MM.1S (cell line): ENCODE results near the gene G0S2.

ENCODE experiments used
- DNase-seq: peaks from one replicate; pipeline ENCODE4 v3.0.0-alpha.2; 2015
- H2AFZ ChIP-seq: fragments of 300-600 bp; sonication (generic); 2 replicates; pipeline ENCODE4 v1.6.0; 2016; ENCODE audit warnings: antibody characterized with exemption, low read length
- H3F3A ChIP-seq: fragments of 300-600 bp; sonication (generic); 2 replicates; pipeline ENCODE4 v1.6.1; 2016; ENCODE audit warnings: mild to moderate bottlenecking, antibody characterized with exemption, low read length, moderate library complexity, mixed read lengths; ENCODE audit not compliant: insufficient read depth
- H3K27ac ChIP-seq: fragments of 300-600 bp; sonication (generic); 2 replicates; pipeline ENCODE4 v1.5.1; 2016; ENCODE audit warnings: mild to moderate bottlenecking, low read length
- H3K27me3 ChIP-seq: fragments of 300-600 bp; sonication (generic); replicated peaks from 2 replicates; pipeline ENCODE4 v1.6.0; 2016; ENCODE audit warnings: low read length; ENCODE audit not compliant: insufficient read depth
- H3K36me3 ChIP-seq: fragments of 300-600 bp; sonication (generic); replicated peaks from 2 replicates; pipeline ENCODE4 v1.6.1; 2016; ENCODE audit warnings: mild to moderate bottlenecking, low read length, mixed read lengths; ENCODE audit not compliant: insufficient read depth
- H3K4me1 ChIP-seq: fragments of 300-600 bp; sonication (generic); 2 replicates; pipeline ENCODE4 v1.6.1; 2016; ENCODE audit warnings: low read length, mixed read lengths
- H3K4me2 ChIP-seq: fragments of 300-600 bp; sonication (generic); 2 replicates; pipeline ENCODE4 v1.6.0; 2016; ENCODE audit warnings: low read depth, low read length
- H3K4me3 ChIP-seq: fragments of 300-600 bp; sonication (generic); 2 replicates; pipeline ENCODE4 v1.5.1; 2016; ENCODE audit warnings: low read length, mixed read lengths
- H3K79me2 ChIP-seq: fragments of 300-600 bp; sonication (generic); 2 replicates; pipeline ENCODE4 v1.6.1; 2016; ENCODE audit warnings: mixed run types, low read length, mixed read lengths
- H3K9ac ChIP-seq: fragments of 300-600 bp; sonication (generic); 2 replicates; pipeline ENCODE4 v1.6.1; 2016; ENCODE audit warnings: low read length, mixed read lengths
- H3K9me2 ChIP-seq: fragments of 300-600 bp; sonication (generic); replicated peaks from 2 replicates; pipeline ENCODE4 v1.6.1; 2016; ENCODE audit warnings: mild to moderate bottlenecking, low read length, mixed read lengths; ENCODE audit not compliant: insufficient read depth
- H3K9me3 ChIP-seq: fragments of 300-600 bp; sonication (generic); replicated peaks from 2 replicates; pipeline ENCODE4 v1.6.1; 2016; ENCODE audit warnings: mild to moderate bottlenecking, low read length, mixed read lengths; ENCODE audit not compliant: insufficient read depth
- H4K20me1 ChIP-seq: fragments of 300-600 bp; sonication (generic); 2 replicates; pipeline ENCODE4 v1.6.1; 2016; ENCODE audit warnings: mild to moderate bottlenecking, low read length, moderate library complexity, mixed read lengths; ENCODE audit not compliant: insufficient read depth
- CTCF ChIP-seq: fragments of 300-600 bp; sonication (generic); IDR thresholded peaks from 2 replicates; pipeline ENCODE4 v1.5.1; 2016; ENCODE audit warnings: antibody characterized with exemption, low read length, mixed read lengths
- EZH2 ChIP-seq: fragments of 300-600 bp; sonication (generic); optimal IDR thresholded peaks from 2 replicates; pipeline ENCODE3; 2017; ENCODE audit warnings: low read depth, mild to moderate bottlenecking, antibody characterized with exemption, low read length, mixed read lengths
- EZH2phosphoT487 ChIP-seq: fragments of 300-600 bp; sonication (generic); IDR thresholded peaks from 2 replicates; pipeline ENCODE4 v1.6.1; 2018; ENCODE audit warnings: antibody characterized with exemption, low read length

G0S2 gene

GRCh38 chr1:209646558-209646957 lies 28.7 kb upstream of the G0S2 start:
- no peak overlapping the region for H3K9ac ChIP-seq
- H3F3A ChIP-seq, result peaks cover 6% of the 10 kb centered on the region; the same call in 1 of the 2 replicates
- no peak overlapping the region for H3K4me2 ChIP-seq
- H3K9me3 ChIP-seq, result no peaks in the 10 kb centered on the region
- no peak for TF ChIP-seq EZH2phosphoT487
- TF ChIP-seq CTCF, result peak; percentile 16; the same call in 1 of the 2 replicates
- H3K27ac ChIP-seq, result no peak overlapping the region
- H2AFZ ChIP-seq, result no peak overlapping the region
- no peaks in the 10 kb centered on the region for H4K20me1 ChIP-seq
- no peaks in the 10 kb centered on the region for H3K79me2 ChIP-seq
- no peak overlapping the region for H3K4me3 ChIP-seq
- no peak for DNase-seq
- H3K4me1 ChIP-seq, result peaks cover 20% of the 10 kb centered on the region
- H3K27me3 ChIP-seq, result no peaks in the 10 kb centered on the region
- no peaks in the 10 kb centered on the region for H3K9me2 ChIP-seq
- no peaks in the 10 kb centered on the region for H3K36me3 ChIP-seq

- H3K9ac ChIP-seq, result no peak overlapping the region
- no peak overlapping the region for H3K27ac ChIP-seq
- no peaks in the 10 kb centered on the region for H3K36me3 ChIP-seq
- no peaks in the 10 kb centered on the region for H3F3A ChIP-seq
- no peaks in the 10 kb centered on the region for H4K20me1 ChIP-seq
- no peak overlapping the region for H3K4me2 ChIP-seq
- peaks cover 14% of the 10 kb centered on the region for H3K4me1 ChIP-seq
- DNase-seq, result no peak
- no peak for TF ChIP-seq CTCF
- TF ChIP-seq EZH2, result no peak
- TF ChIP-seq EZH2phosphoT487, result no peak
- no peaks in the 10 kb centered on the region for H3K9me2 ChIP-seq
- no peaks in the 10 kb centered on the region for H3K79me2 ChIP-seq
- no peak overlapping the region for H2AFZ ChIP-seq
- no peak overlapping the region for H3K4me3 ChIP-seq
- no peaks in the 10 kb centered on the region for H3K9me3 ChIP-seq
- no peaks in the 10 kb centered on the region for H3K27me3 ChIP-seq
Measured at GRCh38 chr1:209647156-209647555, 28.1 kb upstream of the G0S2 start.

- no peak overlapping the region for H3K4me2 ChIP-seq
- H2AFZ ChIP-seq, result no peak overlapping the region
- H3K4me1 ChIP-seq, result peaks cover 22% of the 10 kb centered on the region
Measured at GRCh38 chr1:209648346-209648745, 26.9 kb upstream of the G0S2 start.

More at GRCh38 chr1:209648346-209648745, 26.9 kb upstream of the G0S2 start:
- TF ChIP-seq CTCF, result no peak
- TF ChIP-seq EZH2, result no peak
- no peak for TF ChIP-seq EZH2phosphoT487
- Histone ChIP-seq H3K9me2 (no peaks in the 10 kb centered on the region), H3K27ac (no peak overlapping the region), H3K36me3 (no peaks in the 10 kb centered on the region), H3K9me3 (no peaks in the 10 kb centered on the region), H3K79me2 (no peaks in the 10 kb centered on the region), H3K4me3 (no peak overlapping the region), H3K9ac (no peak overlapping the region), H3K27me3 (no peaks in the 10 kb centered on the region), H3F3A (no peaks in the 10 kb centered on the region), H4K20me1 (no peaks in the 10 kb centered on the region)
- no peak for DNase-seq
